GM21619 (cell line): Measurements from ENCODE around the gene MCF2L.

Experiments
- ATAC-seq: cut with Tn5 transposase; IDR thresholded peaks from one replicate; pipeline ENCODE4 v1.9.1; 2021; ENCODE audit not compliant: unreplicated experiment

Gene MCF2L

DNA sequence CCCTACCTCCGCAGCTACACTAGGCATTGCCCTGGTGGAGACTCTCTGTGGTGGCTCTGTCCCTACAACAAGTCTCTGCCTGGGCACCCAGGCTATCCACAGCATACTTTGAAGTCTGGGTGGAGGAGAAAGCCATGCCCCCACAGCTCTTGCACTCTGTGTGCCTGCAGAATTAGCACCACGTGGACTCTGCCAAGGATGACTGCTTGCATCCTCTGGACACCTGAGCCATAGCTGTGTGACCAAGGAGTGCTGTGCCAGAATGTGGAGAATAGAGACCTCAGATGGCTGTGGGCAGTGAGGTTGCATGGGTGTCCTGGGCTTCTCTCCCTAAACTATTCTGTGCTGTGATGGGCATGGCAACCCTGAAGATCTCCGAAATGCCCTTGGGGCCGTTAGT, 21.2 kb upstream of the MCF2L start:
- no peak for ATAC-seq

GRCh38 chr13:112951674-112952371, 17.2 kb upstream of the MCF2L start:
- no peak for ATAC-seq

GRCh38 chr13:112952759-112953551, 16.1 kb upstream of the MCF2L start:
- ATAC-seq: no peak

- no peak for ATAC-seq
Observed at GRCh38 chr13:112953591-112954487, 15.2 kb upstream of the MCF2L start.

DNA sequence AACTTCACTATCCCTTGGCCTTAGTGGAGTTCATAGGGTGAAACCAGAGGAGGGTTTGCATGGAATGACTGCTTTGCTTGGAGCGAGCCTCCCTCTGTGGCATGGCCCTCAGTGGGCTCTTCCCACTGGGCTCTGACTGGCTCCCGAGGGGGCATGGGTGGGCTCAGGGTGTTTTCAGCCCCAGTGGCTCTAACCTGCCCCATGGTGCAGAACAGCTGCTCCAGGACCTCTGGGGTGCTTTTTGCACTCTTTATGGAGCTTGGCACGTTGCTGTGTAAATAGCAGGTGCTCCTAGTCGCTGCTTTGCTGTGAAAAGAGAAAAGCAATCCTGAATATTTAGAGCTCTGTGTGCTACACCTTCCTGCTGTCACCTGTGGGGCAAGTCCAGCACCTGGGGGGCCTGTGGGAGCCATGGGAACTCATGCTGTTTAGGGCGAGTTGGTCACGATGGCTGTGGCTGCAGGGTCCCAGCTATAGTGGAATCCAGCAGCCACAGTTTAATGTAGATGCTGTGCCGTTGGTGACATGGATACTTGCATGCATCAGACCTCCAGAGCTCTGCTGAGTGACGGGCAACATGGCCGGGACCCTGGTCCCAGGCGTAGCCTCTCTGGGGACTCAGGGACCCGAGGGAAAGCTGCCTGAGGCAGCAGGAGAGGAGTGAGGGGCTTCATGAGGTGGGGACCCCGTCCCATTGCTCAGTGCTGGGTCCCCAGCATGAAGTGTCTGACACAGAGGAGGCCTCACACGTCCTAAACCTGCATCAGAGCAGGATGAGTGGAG, 14.3 kb upstream of the MCF2L start:
- ATAC-seq: no peak

GRCh38 chr13:112955271-112955937, 13.6 kb upstream of the MCF2L start:
- ATAC-seq: no peak

GRCh38 chr13:112955956-112956355, 13.1 kb upstream of the MCF2L start:
- ATAC-seq: no peak

GRCh38 chr13:112956571-112957294, 12.3 kb upstream of the MCF2L start:
- no peak for ATAC-seq

DNA sequence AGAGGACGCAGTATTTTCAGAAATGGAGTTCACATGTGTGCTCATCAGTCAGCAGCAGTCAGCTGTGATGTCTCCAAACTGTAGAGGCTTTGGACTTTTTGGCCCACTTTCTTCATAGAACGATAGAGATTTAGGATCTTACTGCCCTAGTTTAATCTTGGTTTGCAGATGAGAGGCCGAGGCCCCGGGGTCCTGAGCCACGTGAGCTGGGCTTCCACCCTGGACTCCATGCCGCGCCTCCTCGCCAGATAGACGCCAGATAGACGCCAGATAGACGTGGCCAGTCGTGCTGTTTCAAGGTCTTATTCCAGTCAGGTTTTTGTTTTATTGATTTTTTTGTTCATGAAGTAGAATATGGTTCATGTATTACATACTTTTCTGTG, 11.7 kb upstream of the MCF2L start:
- no peak for ATAC-seq

DNA sequence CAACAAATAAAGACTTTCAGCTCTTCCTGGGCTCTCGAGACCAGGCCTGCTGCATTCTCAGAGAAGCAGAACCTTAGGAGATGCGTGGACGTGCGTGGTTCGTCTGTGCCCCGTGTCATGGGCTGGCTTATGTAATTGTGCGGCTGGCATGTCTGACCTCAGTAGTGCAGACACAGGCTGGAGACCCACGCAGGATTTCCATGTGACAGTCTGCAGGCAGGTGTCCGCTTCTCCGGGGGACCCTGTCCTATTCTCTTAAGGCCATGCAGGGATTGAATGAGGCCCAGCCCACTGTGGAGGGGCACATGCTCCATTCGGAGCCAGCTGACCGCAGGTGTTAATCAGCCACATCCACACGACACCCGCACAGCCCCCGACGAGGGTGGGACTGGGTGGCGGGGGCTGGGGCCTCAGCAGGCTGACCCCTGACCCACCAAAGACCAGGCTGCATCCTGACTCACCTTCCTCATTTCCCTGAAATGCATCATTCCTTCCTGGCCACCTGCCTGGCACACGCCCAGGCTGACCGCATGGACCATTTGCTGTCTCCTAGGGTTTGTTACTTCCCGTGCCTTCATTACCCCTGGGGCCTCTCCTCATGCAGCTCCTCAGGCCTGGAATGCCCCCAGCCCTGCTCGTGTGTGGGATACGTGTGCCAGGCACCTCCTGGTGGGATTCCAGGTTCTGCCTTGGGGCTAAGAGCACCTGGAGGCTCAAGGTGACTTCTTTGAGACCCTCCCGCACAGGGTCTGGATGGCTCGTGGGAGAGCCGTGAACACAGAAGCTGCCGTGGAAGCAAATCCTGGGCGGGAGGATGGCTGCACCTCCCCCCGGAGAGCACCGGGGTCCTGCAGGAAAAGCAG, 10.7 kb upstream of the MCF2L start:
- no peak for ATAC-seq

DNA sequence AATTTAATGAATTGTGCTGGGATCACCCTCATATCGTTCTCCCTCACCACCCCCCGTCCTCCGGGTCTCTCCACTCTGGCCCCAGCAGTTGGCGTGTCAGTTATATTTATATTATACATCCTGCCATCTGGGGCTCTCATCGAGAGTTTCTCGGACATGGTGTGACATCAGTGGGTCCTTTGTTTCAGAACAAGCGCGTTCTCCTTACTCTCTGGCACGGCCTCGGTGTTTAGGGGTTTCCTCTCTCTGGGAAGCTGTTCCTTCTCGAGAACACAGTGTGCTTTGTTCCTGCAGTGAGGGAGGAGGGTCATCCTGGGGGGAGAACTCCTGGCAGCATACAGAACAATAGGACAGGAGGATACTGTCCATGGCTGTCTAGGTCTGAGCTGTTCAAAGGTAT, 9.8 kb upstream of the MCF2L start:
- ATAC-seq: no peak

- no peak for ATAC-seq
Observed at GRCh38 chr13:112959701-112960542, 9.1 kb upstream of the MCF2L start.

GRCh38 chr13:112960706-112961105, 8.3 kb upstream of the MCF2L start:
- no peak for ATAC-seq

- ATAC-seq: no peak
Observed at GRCh38 chr13:112961457-112962369, 7.3 kb upstream of the MCF2L start.

- no peak for ATAC-seq
Observed at GRCh38 chr13:112962396-112962795, 6.6 kb upstream of the MCF2L start.

GRCh38 chr13:112962911-112963625, 5.9 kb upstream of the MCF2L start:
- no peak for ATAC-seq
